ENCODE results near the gene LGALS16. TPM values are rescaled to one million over a fixed set of nuclear protein-coding genes. Genes with fewer than 3 reads are reported as not detected.
"Not testable (repeated sequence)": the region's sequence is repeated elsewhere in the genome, so short reads cannot be mapped to it uniquely, and the experiment has no call there.

LGALS16 gene
- total RNA-seq, 4 donors from 2014 or later: not detected

GRCh38 chr19:39681416-39681815 lies 25.7 kb downstream of the LGALS16 start:
- no peak overlapping the region for H3K27ac ChIP-seq
- no peak for TF ChIP-seq CTCF (IDR thresholded peaks at IDR 0.05)
- TF ChIP-seq POLR2A (IDR thresholded peaks at IDR 0.05): no peak
- TF ChIP-seq EP300 (IDR thresholded peaks at IDR 0.05): no peak
- no peaks in the 10 kb centered on the region for H3K36me3 ChIP-seq
- 88 to 89% methylated on average over 5 of the region's 5 CpGs for WGBS, 2 donors
- no peak overlapping the region for H3K4me3 ChIP-seq
- peaks cover 0 to 12% (median 0%) of the 10 kb centered on the region in 4 donors for H3K4me1 ChIP-seq
- no peak for DNase-seq (ENCODE audit: low spot score in 2 of 2)
- H3K27me3 ChIP-seq: no peaks in the 10 kb centered on the region
- H3K9me3 ChIP-seq: no peaks in the 10 kb centered on the region

- TF ChIP-seq EP300 (IDR thresholded peaks at IDR 0.05) (no peak), CTCF (IDR thresholded peaks at IDR 0.05) (no peak), POLR2A (IDR thresholded peaks at IDR 0.05) (no peak)
- no peak for DNase-seq (ENCODE audit: low spot score in 2 of 2)
- Histone ChIP-seq H3K36me3 (no peaks in the 10 kb centered on the region), H3K9me3 (peaks cover 0 to 8% (median 0%) of the 10 kb centered on the region in 4 donors), H3K27ac (no peak overlapping the region), H3K4me1 (peaks cover 0 to 1% (median 0%) of the 10 kb centered on the region in 4 donors), H3K27me3 (no peaks in the 10 kb centered on the region), H3K4me3 (no peak overlapping the region)
- 71 to 76% methylated on average over 5 of the region's 5 CpGs for WGBS, 2 donors
Observed at GRCh38 chr19:39684267-39684666, 28.6 kb downstream of the LGALS16 start.

- H3K27ac ChIP-seq: no peak overlapping the region
- no peak overlapping the region for H3K4me3 ChIP-seq
- WGBS, 2 donors: 71 to 90% methylated on average over 3 of the region's 3 CpGs
- no peak for TF ChIP-seq EP300 (IDR thresholded peaks at IDR 0.05)
- no peak for TF ChIP-seq CTCF (IDR thresholded peaks at IDR 0.05)
- no peak for TF ChIP-seq POLR2A (IDR thresholded peaks at IDR 0.05)
- peaks cover 0 to 18% (median 0%) of the 10 kb centered on the region in 4 donors for H3K9me3 ChIP-seq
- H3K27me3 ChIP-seq: no peaks in the 10 kb centered on the region
- H3K36me3 ChIP-seq: no peaks in the 10 kb centered on the region
- no peaks in the 10 kb centered on the region for H3K4me1 ChIP-seq
- DNase-seq (ENCODE audit: low spot score in 2 of 2): no peak
Observed at GRCh38 chr19:39686739-39687138, 31.0 kb downstream of the LGALS16 start.

- not testable (repeated sequence) for H3K27me3 ChIP-seq; H3K4me3 ChIP-seq; H3K27ac ChIP-seq; H3K4me1 ChIP-seq; DNase-seq (ENCODE audit: low spot score in 2 of 2); H3K36me3 ChIP-seq
- WGBS, 2 donors: 83 to 85% methylated on average over 4 of the region's 4 CpGs
- H3K9me3 ChIP-seq: peaks cover 0 to 18% (median 0%) of the 10 kb centered on the region in 4 donors
Observed at GRCh38 chr19:39688637-39689036, 32.9 kb downstream of the LGALS16 start.

GRCh38 chr19:39692166-39692565 lies 36.5 kb downstream of the LGALS16 start:
- no peaks in the 10 kb centered on the region for H3K36me3 ChIP-seq
- no peak overlapping the region for H3K4me3 ChIP-seq
- 76 to 91% methylated on average over 3 of the region's 3 CpGs for WGBS, 2 donors
- TF ChIP-seq POLR2A (IDR thresholded peaks at IDR 0.05) (no peak), EP300 (IDR thresholded peaks at IDR 0.05) (no peak), CTCF (IDR thresholded peaks at IDR 0.05) (no peak)
- DNase-seq (ENCODE audit: low spot score in 2 of 2): no peak
- no peaks in the 10 kb centered on the region for H3K4me1 ChIP-seq
- H3K27me3 ChIP-seq: no peaks in the 10 kb centered on the region
- H3K27ac ChIP-seq: no peak overlapping the region
- peaks cover 0 to 18% (median 0%) of the 10 kb centered on the region in 4 donors for H3K9me3 ChIP-seq

- 44 to 56% methylated on average over 1 of the region's 1 CpG for WGBS, 2 donors
- DNase-seq (ENCODE audit: low spot score in 2 of 2): no peak
- no peak for TF ChIP-seq POLR2A (IDR thresholded peaks at IDR 0.05)
- TF ChIP-seq CTCF (IDR thresholded peaks at IDR 0.05): no peak
- H3K4me1 ChIP-seq: no peaks in the 10 kb centered on the region
- H3K9me3 ChIP-seq: peaks cover 0 to 18% (median 0%) of the 10 kb centered on the region in 4 donors
- H3K4me3 ChIP-seq: no peak overlapping the region
- H3K27ac ChIP-seq: no peak overlapping the region
- no peaks in the 10 kb centered on the region for H3K36me3 ChIP-seq
- H3K27me3 ChIP-seq: no peaks in the 10 kb centered on the region
Observed at GRCh38 chr19:39692822-39693221, 37.1 kb downstream of the LGALS16 start.

Measured in tibial nerve (tissue), 4 donors.